ENCODE measurements around the gene AHCY.
"Not testable (repeated sequence)": the region's sequence is repeated elsewhere in the genome, so short reads cannot be mapped to it uniquely, and the experiment has no call there.

AHCY gene

GRCh38 chr20:34290471-34290870 is 12.7 kb downstream of the AHCY start:
- no peak for TF ChIP-seq CTCF (IDR thresholded peaks at IDR 0.05)
- intact Hi-C loops (cut with DNase I; ENCODE audit: low total_unique reads), result no loop called here
- H3K27ac ChIP-seq, result no peak overlapping the region
- H3K36me3 ChIP-seq, result peaks cover 39 to 98% (median 60%) of the 10 kb centered on the region in 3 donors
- DNase-seq, result no peak
- H3K4me3 ChIP-seq, result no peak overlapping the region
- H3K27me3 ChIP-seq, result no peaks in the 10 kb centered on the region
- no peaks in the 10 kb centered on the region for H3K4me1 ChIP-seq
- no peaks in the 10 kb centered on the region for H3K9me3 ChIP-seq

- DNase-seq; H3K27ac ChIP-seq; H3K4me1 ChIP-seq; H3K27me3 ChIP-seq; H3K4me3 ChIP-seq; H3K9me3 ChIP-seq; intact Hi-C loops (cut with DNase I; ENCODE audit: low total_unique reads): not testable (repeated sequence)
- peaks cover 65 to 98% (median 66%) of the 10 kb centered on the region in 3 donors for H3K36me3 ChIP-seq
These were observed 15.7 kb downstream of the AHCY start for GRCh38 chr20:34287500-34287899.

GRCh38 chr20:34285450-34285849 is 17.7 kb downstream of the AHCY start:
- Histone ChIP-seq H3K4me3 (no peak overlapping the region), H3K27me3 (no peaks in the 10 kb centered on the region), H3K36me3 (peaks cover 56 to 98% (median 71%) of the 10 kb centered on the region in 3 donors), H3K4me1 (no peaks in the 10 kb centered on the region), H3K9me3 (no peaks in the 10 kb centered on the region), H3K27ac (no peak overlapping the region)
- no peak for DNase-seq
- no peak for TF ChIP-seq CTCF (IDR thresholded peaks at IDR 0.05)
- intact Hi-C loops (cut with DNase I; ENCODE audit: low total_unique reads), result no loop called here

GRCh38 chr20:34283844-34284243 is 19.3 kb downstream of the AHCY start:
- no peak for TF ChIP-seq CTCF (IDR thresholded peaks at IDR 0.05)
- H3K27ac ChIP-seq, result no peak overlapping the region
- no peak for DNase-seq
- H3K9me3 ChIP-seq, result no peaks in the 10 kb centered on the region
- no peaks in the 10 kb centered on the region for H3K4me1 ChIP-seq
- intact Hi-C loops (cut with DNase I; ENCODE audit: low total_unique reads), result no loop called here
- no peaks in the 10 kb centered on the region for H3K27me3 ChIP-seq
- no peak overlapping the region for H3K4me3 ChIP-seq
- peaks cover 45 to 98% (median 71%) of the 10 kb centered on the region in 3 donors for H3K36me3 ChIP-seq

- H3K27ac ChIP-seq, result no peak overlapping the region
- no peak for DNase-seq
- no peaks in the 10 kb centered on the region for H3K9me3 ChIP-seq
- no peaks in the 10 kb centered on the region for H3K27me3 ChIP-seq
- H3K4me1 ChIP-seq, result no peaks in the 10 kb centered on the region
- intact Hi-C loops (cut with DNase I; ENCODE audit: low total_unique reads), result no loop called here
- TF ChIP-seq CTCF (IDR thresholded peaks at IDR 0.05), result no peak
- H3K4me3 ChIP-seq, result no peak overlapping the region
- peaks cover 39 to 98% (median 85%) of the 10 kb centered on the region in 3 donors for H3K36me3 ChIP-seq
These were observed 21.1 kb downstream of the AHCY start for GRCh38 chr20:34282041-34282440.

GRCh38 chr20:34281177-34281576 is 22.0 kb downstream of the AHCY start:
- Histone ChIP-seq H3K4me3 (no peak overlapping the region), H3K4me1 (no peaks in the 10 kb centered on the region), H3K36me3 (peaks cover 39 to 98% (median 87%) of the 10 kb centered on the region in 3 donors), H3K9me3 (no peaks in the 10 kb centered on the region), H3K27ac (no peak overlapping the region), H3K27me3 (no peaks in the 10 kb centered on the region)
- no peak for DNase-seq
- no peak for TF ChIP-seq CTCF (IDR thresholded peaks at IDR 0.05)
- intact Hi-C loops (cut with DNase I; ENCODE audit: low total_unique reads), result no loop called here

Data from tibial artery (tissue), 4 donors.